Activated CD4-positive, alpha-beta T cell treated with anti-CD3 and anti-CD28 coated beads for 48 hours (primary cell): Measurements from ENCODE around the gene CCDC134.
A peak's percentile ranks its signal among the peaks of the same experiment; 100 is the strongest.

Experiments
- DNase-seq: peaks from one replicate; pipeline ENCODE4 v3.0.0-alpha.2; 2020

Gene CCDC134

GRCh38 chr22:41787331-41787730, 13.1 kb upstream of the CCDC134 start:
- DNase-seq, result no peak

GRCh38 chr22:41793871-41794270, 6.6 kb upstream of the CCDC134 start:
- no peak for DNase-seq

- DNase-seq, result no peak
These were observed 1.7 kb upstream of the CCDC134 start for GRCh38 chr22:41798736-41799135.

- peak; percentile 33 for DNase-seq
These were observed 762 bp upstream of the CCDC134 start for GRCh38 chr22:41799486-41800347.

GRCh38 chr22:41801147-41801819, 804 bp downstream of the CCDC134 start:
- DNase-seq, result no peak

- DNase-seq, result no peak
These were observed 1.4 kb downstream of the CCDC134 start for GRCh38 chr22:41801886-41802285.

- DNase-seq, result no peak
These were observed 5.2 kb downstream of the CCDC134 start for GRCh38 chr22:41805639-41806038.

- DNase-seq, result no peak
These were observed 7.9 kb downstream of the CCDC134 start for GRCh38 chr22:41808400-41808799.

GRCh38 chr22:41810022-41810421, 9.5 kb downstream of the CCDC134 start:
- DNase-seq, result no peak

- no peak for DNase-seq
These were observed 12.5 kb downstream of the CCDC134 start for GRCh38 chr22:41812805-41813545.

- DNase-seq, result no peak
These were observed 13.4 kb downstream of the CCDC134 start for GRCh38 chr22:41813726-41814410.

GRCh38 chr22:41815716-41816115, 15.2 kb downstream of the CCDC134 start:
- DNase-seq, result no peak

- no peak for DNase-seq
These were observed 15.8 kb downstream of the CCDC134 start for GRCh38 chr22:41816241-41816640.

- no peak for DNase-seq
These were observed 16.4 kb downstream of the CCDC134 start for GRCh38 chr22:41816871-41817270.

- DNase-seq, result no peak
These were observed 17.5 kb downstream of the CCDC134 start for GRCh38 chr22:41818011-41818410.

- DNase-seq, result no peak
These were observed 18.1 kb downstream of the CCDC134 start for GRCh38 chr22:41818596-41818995.

- no peak for DNase-seq
These were observed 18.8 kb downstream of the CCDC134 start for GRCh38 chr22:41819257-41819656.

- no peak for DNase-seq
These were observed 20.0 kb downstream of the CCDC134 start for GRCh38 chr22:41820447-41820846.

GRCh38 chr22:41821471-41822316, 21.2 kb downstream of the CCDC134 start:
- DNase-seq, result no peak

GRCh38 chr22:41822317-41823057, 22.0 kb downstream of the CCDC134 start:
- DNase-seq, result peak; percentile 44

- DNase-seq, result no peak
These were observed 23.3 kb downstream of the CCDC134 start for GRCh38 chr22:41823797-41824196.
